Keratinocyte (primary cell): ENCODE data around the gene MYO1E. TPM values are rescaled to one million over a fixed set of nuclear protein-coding genes. Genes with fewer than 3 reads are reported as not detected.

Source experiments
- DNase-seq: peaks from one replicate; pipeline ENCODE4 v3.0.0-alpha.2; 2011; ENCODE audit warnings: low read depth, missing footprints, low spot score
- FAIRE-seq: peaks from 2 replicates; lab custom pipeline; 2011; peaks lifted over from hg19 to GRCh38; lab: Jason Lieb, UNC
- H2AFZ ChIP-seq: 2 replicates; pipeline ENCODE4 v1.6.0; 2012; ENCODE audit warnings: low read length, control low read depth, inconsistent platforms; ENCODE audit not compliant: control insufficient read depth
- H3K27ac ChIP-seq: 2 replicates; pipeline ENCODE4 v1.5.1; 2011; ENCODE audit warnings: low read length; ENCODE audit not compliant: control insufficient read depth, insufficient read depth
- H3K27me3 ChIP-seq: 3 replicates; pipeline ENCODE4 v1.6.0; 2011; ENCODE audit warnings: low read length; ENCODE audit not compliant: control insufficient read depth, insufficient read depth; ENCODE audit errors: extremely low read depth
- H3K36me3 ChIP-seq, 2 experiments: 2 replicates in 1 of 2; 3 replicates in 1 of 2; pipeline ENCODE4 v1.5.1; 2011; ENCODE audit warnings: low read length in 2 of 2, mild to moderate bottlenecking in 1 of 2; ENCODE audit not compliant: control insufficient read depth in 2 of 2, insufficient read depth in 2 of 2; ENCODE audit errors: extremely low read depth in 1 of 2
- H3K4me1 ChIP-seq: 3 replicates; pipeline ENCODE4 v1.5.1; 2011; ENCODE audit warnings: low read length; ENCODE audit not compliant: control insufficient read depth, insufficient read depth; ENCODE audit errors: extremely low read depth
- H3K4me2 ChIP-seq: 3 replicates; pipeline ENCODE4 v1.6.0; 2011; ENCODE audit warnings: low read depth, low read length; ENCODE audit not compliant: control insufficient read depth, insufficient read depth; ENCODE audit errors: extremely low read depth
- H3K4me3 ChIP-seq, 3 experiments: fragments of 200-600 bp in 1 of 3; sonication (generic) in 1 of 3; 2 replicates in 2 of 3; 3 replicates in 1 of 3; pipeline ENCODE4 v1.5.1; 2011 to 2016; ENCODE audit warnings: low read length in 3 of 3, mild to moderate bottlenecking in 3 of 3, control low read depth in 2 of 3, inconsistent platforms in 1 of 3, low read depth in 1 of 3, mixed read lengths in 1 of 3, mixed run types in 1 of 3, moderate library complexity in 1 of 3; ENCODE audit not compliant: control insufficient read depth in 2 of 3, insufficient read depth in 2 of 3; ENCODE audit errors: extremely low read depth in 1 of 3
- H3K79me2 ChIP-seq: 2 replicates; pipeline ENCODE4 v1.6.0; 2012; ENCODE audit warnings: low read length; ENCODE audit not compliant: control insufficient read depth, insufficient read depth
- H3K9ac ChIP-seq: 3 replicates; pipeline ENCODE4 v1.6.0; 2011; ENCODE audit warnings: low read length; ENCODE audit not compliant: control insufficient read depth, insufficient read depth; ENCODE audit errors: extremely low read depth
- H3K9me1 ChIP-seq: 3 replicates; pipeline ENCODE4 v1.6.0; 2011; ENCODE audit warnings: low read length; ENCODE audit not compliant: control insufficient read depth, insufficient read depth; ENCODE audit errors: extremely low read depth
- H3K9me3 ChIP-seq: 2 replicates; pipeline ENCODE4 v1.5.1; 2012; ENCODE audit warnings: low read depth, low read length; ENCODE audit not compliant: control insufficient read depth
- H4K20me1 ChIP-seq: 3 replicates; pipeline ENCODE4 v1.6.0; 2011; ENCODE audit warnings: low read length; ENCODE audit not compliant: control insufficient read depth, insufficient read depth; ENCODE audit errors: extremely low read depth
- CTCF ChIP-seq, 3 experiments: IDR thresholded peaks in 1 of 3; conservative IDR thresholded peaks in 1 of 3; optimal IDR thresholded peaks in 1 of 3; 2 replicates in 2 of 3; 3 replicates in 1 of 3; pipeline versions ENCODE3 to v1.5.1; 2011; ENCODE audit warnings: low read length in 3 of 3, mild to moderate bottlenecking in 3 of 3, moderate library complexity in 2 of 3, control low read depth in 1 of 3, inconsistent platforms in 1 of 3; ENCODE audit not compliant: insufficient read depth in 2 of 3; ENCODE audit errors: extremely low read depth in 1 of 3
- EZH2 ChIP-seq: IDR thresholded peaks from one replicate; pipeline ENCODE4 v1.6.1; 2012; ENCODE audit warnings: inconsistent platforms, mild to moderate bottlenecking, low read length, moderate library complexity
- dilution Hi-C: fragments of 300-500 bp; cut with MboI; formaldehyde crosslinking; loops from one replicate; pipeline ENCODE4 v1.7.0; 2020; ENCODE audit warnings: low sequenced_read_pairs; ENCODE audit not compliant: extremely low pct_ligation_motif_present
- polyA plus RNA-seq, 5 experiments: library from polyadenylated mRNA; depleted of rRNA in 3 of 5; stranded (reverse) in 3 of 5; stranded (forward) in 1 of 5; unstranded in 1 of 5; fragments of >200 nt; gene quantifications; 1 replicate in 1 of 5; 2 replicates in 3 of 5; 3 replicates in 1 of 5; pipeline versions ENCODE4 v1.2.1 to v1.2.3, GENCODE V29; 2011 to 2012; ENCODE audit warnings: missing spikeins in 2 of 5, low read depth in 1 of 5, low replicate concordance in 1 of 5

MYO1E gene
- polyA plus RNA-seq, 1 donor (not counting 4 experiments of a cell fraction or from before 2014, with no cell fraction given) = 213 TPM

- H3K9me3 ChIP-seq = no peaks in the 10 kb centered on the region
- H3K27me3 ChIP-seq = no peaks in the 10 kb centered on the region
- dilution Hi-C loops = no loop called here
- DNase-seq (no peak), FAIRE-seq (peak; percentile 74)
- no peak overlapping the region for H3K4me2 ChIP-seq
- H3K36me3 ChIP-seq = peaks cover 20 to 24% of the 10 kb centered on the region in 2 experiments
- peak overlapping the region; percentile 49 for H3K27ac ChIP-seq
- H2AFZ ChIP-seq = no peak overlapping the region
- H3K9me1 ChIP-seq = no peaks in the 10 kb centered on the region
- no peak overlapping the region for H3K9ac ChIP-seq
- peaks cover 11% of the 10 kb centered on the region for H3K79me2 ChIP-seq
- TF ChIP-seq CTCF (optimal IDR thresholded peaks at IDR 0.05 in 1 of 3, IDR thresholded peaks at IDR 0.05 in 1 of 3, conservative IDR thresholded peaks at IDR 0.05 in 1 of 3; ENCODE audit: extremely low read depth in 1 of 3, insufficient read depth in 2 of 3, low read length in 3 of 3) (no peak), EZH2 (no peak)
- peaks cover 6% of the 10 kb centered on the region for H4K20me1 ChIP-seq
- no peak overlapping the region for H3K4me3 ChIP-seq
- peaks cover 7% of the 10 kb centered on the region for H3K4me1 ChIP-seq
Observed at GRCh38 chr15:59232476-59232875, 140.2 kb downstream of the MYO1E start.

GRCh38 chr15:59230531-59231055, 142.1 kb downstream of the MYO1E start:
- Histone ChIP-seq H3K4me2 (no peak overlapping the region), H3K9me1 (no peaks in the 10 kb centered on the region), H3K9ac (no peak overlapping the region), H3K36me3 (peaks cover 22 to 34% of the 10 kb centered on the region in 2 experiments), H3K9me3 (no peaks in the 10 kb centered on the region), H3K27me3 (no peaks in the 10 kb centered on the region), H3K4me1 (peaks cover 7% of the 10 kb centered on the region), H3K27ac (no peak overlapping the region), H3K4me3 (no peak overlapping the region), H4K20me1 (peaks cover 6% of the 10 kb centered on the region), H3K79me2 (peaks cover 8% of the 10 kb centered on the region), H2AFZ (no peak overlapping the region)
- FAIRE-seq (no peak), DNase-seq (no peak)
- TF ChIP-seq CTCF (optimal IDR thresholded peaks at IDR 0.05 in 1 of 3, IDR thresholded peaks at IDR 0.05 in 1 of 3, conservative IDR thresholded peaks at IDR 0.05 in 1 of 3; ENCODE audit: extremely low read depth in 1 of 3, insufficient read depth in 2 of 3, low read length in 3 of 3) (no peak), EZH2 (no peak)
- dilution Hi-C loops = no loop called here
